K562 (cell line): ENCODE measurements around the gene MAGI2. TPM values are rescaled to one million over a fixed set of nuclear protein-coding genes. Genes with fewer than 3 reads are reported as not detected.

Source experiments
- ATAC-seq: fragments of 200-7000 bp; cut with Tn5 transposase; 3 replicates; pipeline ENCODE4 v1.9.1; 2020; ENCODE audit warnings: moderate library complexity
- BruUV-seq: library from RNA; stranded (reverse); fragments of 400-500 nt; replicated peaks from 2 replicates; lab custom pipeline; 2021; lab: Mats Ljungman, UMichigan
- CTCF ChIA-PET: fragments of 300-600 bp; formaldehyde crosslinking; extraction: SDS; loops from one replicate; lab custom pipeline; 2021; ENCODE audit warnings: low intra/inter-chr PET ratio; lab: Yijun Ruan, JAX
- POLR2A ChIA-PET: fragments of 300-600, 350-650 bp; sonication (Branson Sonifier 250); formaldehyde crosslinking; extraction: SDS; loops from one replicate; lab custom pipeline; 2021; ENCODE audit warnings: antibody characterized with exemption, inconsistent platforms; lab: Yijun Ruan, JAX
- DNase-seq, 4 experiments: peaks; one replicate each; pipeline versions ENCODE4 v3.0.0 to v3.0.0-alpha.2; 2011 to 2018; ENCODE audit warnings: low spot score in 3 of 4, mixed read lengths in 3 of 4; ENCODE audit errors: extremely low read depth in 1 of 4
- FAIRE-seq: peaks from 2 replicates; lab custom pipeline; 2011; peaks lifted over from hg19 to GRCh38; lab: Jason Lieb, UNC
- H2AFZ ChIP-seq: 2 replicates; pipeline ENCODE4 v1.6.0; 2011; ENCODE audit warnings: low read depth, low read length, control low read depth, inconsistent platforms
- H3K27ac ChIP-seq: fragments of 200-600 bp; 3 replicates; pipeline ENCODE4 v1.8.0; 2011; ENCODE audit warnings: low read depth, mild to moderate bottlenecking, control low read depth, inconsistent platforms, low read length, moderate library complexity, mixed read lengths; ENCODE audit errors: extremely low read depth
- H3K27me3 ChIP-seq, 2 experiments: fragments of 300-600 bp in 1 of 2; 2 replicates in 1 of 2; 3 replicates in 1 of 2; pipeline versions ENCODE4 v1.6.0 to v1.8.0; 2011; ENCODE audit warnings: inconsistent platforms in 2 of 2, low read length in 2 of 2, mild to moderate bottlenecking in 1 of 2, mixed read lengths in 1 of 2, moderate library complexity in 1 of 2; ENCODE audit not compliant: control insufficient read depth in 2 of 2, insufficient read depth in 2 of 2
- H3K36me3 ChIP-seq: fragments of 300-600 bp; 3 replicates; pipeline ENCODE4 v1.8.0; 2011; ENCODE audit warnings: mild to moderate bottlenecking, low read length, inconsistent platforms; ENCODE audit not compliant: control insufficient read depth, insufficient read depth
- H3K4me1 ChIP-seq, 2 experiments: fragments of 200-600 bp in 1 of 2; replicated peaks in 1 of 2; 2 replicates in 1 of 2; 3 replicates in 1 of 2; pipeline versions ENCODE4 v1.5.1 to v1.8.0; 2011; ENCODE audit warnings: inconsistent platforms in 2 of 2, low read length in 2 of 2, mild to moderate bottlenecking in 1 of 2, mixed read lengths in 1 of 2, moderate library complexity in 1 of 2; ENCODE audit not compliant: control insufficient read depth in 2 of 2, insufficient read depth in 2 of 2
- H3K4me2 ChIP-seq: 2 replicates; pipeline ENCODE4 v1.6.1; 2011; ENCODE audit warnings: low read length, control low read depth, inconsistent platforms, mixed read lengths; ENCODE audit not compliant: insufficient read depth
- H3K4me3 ChIP-seq: fragments of 200-600 bp; sonication (generic), shearing (Covaris generic); 2 replicates; pipeline ENCODE4 v1.5.1; 2016; ENCODE audit warnings: control low read depth, inconsistent platforms
- H3K79me2 ChIP-seq: fragments of 200-600 bp; 3 replicates; pipeline ENCODE4 v1.8.0; 2011; ENCODE audit warnings: low read length, inconsistent platforms; ENCODE audit not compliant: control insufficient read depth, insufficient read depth
- H3K9ac ChIP-seq, 2 experiments: 2 replicates each; pipeline versions ENCODE4 v1.6.0 to v1.6.1; 2011; ENCODE audit warnings: low read depth in 2 of 2, low read length in 2 of 2, control low read depth in 1 of 2, inconsistent platforms in 1 of 2, mild to moderate bottlenecking in 1 of 2, mixed read lengths in 1 of 2; ENCODE audit not compliant: insufficient read depth in 1 of 2
- H3K9me1 ChIP-seq: one replicate; pipeline ENCODE4 v1.6.0; 2011; ENCODE audit warnings: inconsistent platforms, mild to moderate bottlenecking, low read length, moderate library complexity; ENCODE audit not compliant: control insufficient read depth, insufficient read depth
- H3K9me3 ChIP-seq: replicated peaks from 2 replicates; pipeline ENCODE4 v1.5.1; 2011; ENCODE audit warnings: low read depth, low read length, inconsistent platforms; ENCODE audit not compliant: control insufficient read depth, insufficient read depth
- H4K20me1 ChIP-seq: replicated peaks from 2 replicates; pipeline ENCODE4 v1.6.1; 2011; ENCODE audit warnings: low read length, inconsistent platforms, mixed read lengths; ENCODE audit not compliant: control insufficient read depth, insufficient read depth
- FOXP1 ChIP-seq: sonication (generic); formaldehyde crosslinking; IDR thresholded peaks from 2 replicates; pipeline ENCODE4 v1.8.0; 2022; ENCODE audit warnings: mild to moderate bottlenecking, missing genetic modification reagents
- KDM4B ChIP-seq, 2 experiments: fragments of 450-650 bp in 1 of 2; sonication (generic) in 1 of 2; IDR thresholded peaks; 2 replicates each; pipeline ENCODE4 v1.6.1; 2016 to 2017; ENCODE audit warnings: borderline replicate concordance in 2 of 2, antibody characterized with exemption in 1 of 2, low read depth in 1 of 2, mild to moderate bottlenecking in 1 of 2
- KLF1 ChIP-seq: fragments of 450-650 bp; IDR thresholded peaks from 2 replicates; pipeline ENCODE4 v1.6.1; 2016; ENCODE audit warnings: missing genetic modification characterization, missing compliant biosample characterization
- RBM25 ChIP-seq: fragments of 200-400 bp; formaldehyde crosslinking; IDR thresholded peaks from 2 replicates; pipeline ENCODE4 v1.6.1; 2018; ENCODE audit warnings: low read length, low read depth, moderate library complexity; ENCODE audit not compliant: severe bottlenecking
- ZNF347 ChIP-seq: fragments of 450-650 bp; formaldehyde crosslinking; IDR thresholded peaks from 2 replicates; pipeline ENCODE4 v1.4.0; 2020; ENCODE audit warnings: low read depth, mild to moderate bottlenecking, moderate library complexity
- ZNF586 ChIP-seq: fragments of 450-650 bp; formaldehyde crosslinking; conservative IDR thresholded peaks from 2 replicates; pipeline ENCODE4 v1.4.0; 2020; ENCODE audit warnings: mild to moderate bottlenecking, moderate library complexity
- in situ Hi-C: fragments of 300-500 bp; cut with MboI; formaldehyde crosslinking; loops from 4 replicates; pipeline ENCODE4 v1.15.0; 2018; ENCODE audit warnings: inconsistent platforms, mixed read lengths
- intact Hi-C: fragments of 100-400 bp; cut with micrococcal nuclease; formaldehyde crosslinking; loops from 2 replicates; pipeline ENCODE4 v1.14.2; 2022
- polyA plus RNA-seq, 8 experiments: library from polyadenylated mRNA; depleted of rRNA in 4 of 8; stranded (reverse) in 5 of 8; unstranded in 3 of 8; fragments of >200 nt; fragmentation: Nextera tagmentation in 2 of 8; fragmentation: Illumina TruSeq in 1 of 8; extraction: Ambion mirVana in 2 of 8; extraction: Trizol in 1 of 8; gene quantifications; 2 replicates each; pipeline versions ENCODE4 v1.2.1 to v1.2.3, GENCODE V29; 2011 to 2014; ENCODE audit warnings: inconsistent platforms in 1 of 8, missing spikeins in 1 of 8
- total RNA-seq, 7 experiments: library from RNA; depleted of rRNA in 6 of 7; stranded (reverse); fragments of >200 nt in 6 of 7; fragmentation: Illumina TruSeq in 2 of 7; extraction: Trizol in 2 of 7; gene quantifications; 2 replicates each; pipeline versions ENCODE4 v1.2.1 to v1.2.3, GENCODE V29; 2011 to 2021; ENCODE audit warnings: low replicate concordance in 1 of 7
- TF ChIP-seq, protein P1 (sequence below), 2 experiments: fragments of 450-650 bp; IDR thresholded peaks; 2 replicates each; pipeline ENCODE4 v1.6.1; 2016; ENCODE audit warnings: mild to moderate bottlenecking in 2 of 2, borderline replicate concordance in 1 of 2, low read depth in 1 of 2, moderate library complexity in 1 of 2

Gene MAGI2
- total and polyA plus RNA-seq, 9 of the 15 experiments (the other 6 are each of a cell fraction or from before 2014, with no cell fraction given): 0.27 to 1.4 (median 0.70) TPM

DNA sequence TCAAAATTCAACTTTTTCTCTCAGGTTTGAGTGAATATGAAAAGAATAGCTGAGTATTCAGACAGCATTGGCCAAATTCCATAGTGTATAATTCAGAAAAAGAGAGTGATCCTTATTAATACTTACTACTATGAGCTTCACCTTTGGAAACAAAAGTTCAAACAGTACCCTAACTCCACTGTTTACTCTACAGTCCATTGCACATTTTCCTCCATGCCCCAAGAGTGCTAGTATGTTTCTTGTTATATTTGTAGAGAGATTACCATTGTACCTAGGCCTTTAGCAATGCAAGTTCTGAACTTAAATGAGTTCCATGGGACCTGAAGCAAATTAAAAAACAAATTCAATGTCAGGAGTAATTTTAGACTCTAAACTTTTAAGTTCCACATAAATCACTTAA, 48.1 kb downstream of the MAGI2 start:
- Histone ChIP-seq H3K4me1 (no peaks in the 10 kb centered on the region), H3K4me2 (no peak overlapping the region), H3K27ac (no peak overlapping the region), H3K27me3 (no peaks in the 10 kb centered on the region), H2AFZ (no peak overlapping the region), H4K20me1 (no peaks in the 10 kb centered on the region), H3K36me3 (no peaks in the 10 kb centered on the region), H3K9me1 (no peaks in the 10 kb centered on the region), H3K9me3 (no peaks in the 10 kb centered on the region), H3K9ac (no peak overlapping the region), H3K4me3 (no peak overlapping the region), H3K79me2 (no peaks in the 10 kb centered on the region)
- DNase-seq: no peak
- TF ChIP-seq FOXP1 (CRISPR knock-in tag): no peak
- TF ChIP-seq ZNF347 (CRISPR knock-in tag): no peak
- TF ChIP-seq ZNF586 (CRISPR knock-in tag): no peak
- no peak for TF ChIP-seq RBM25
- no peak for TF ChIP-seq KDM4B (IDR thresholded peaks at IDR 0.05; ENCODE audit: borderline replicate concordance in 2 of 2, low read depth in 1 of 2)
- no peak for TF ChIP-seq KLF1 (tag)
- TF ChIP-seq, protein P1, sequence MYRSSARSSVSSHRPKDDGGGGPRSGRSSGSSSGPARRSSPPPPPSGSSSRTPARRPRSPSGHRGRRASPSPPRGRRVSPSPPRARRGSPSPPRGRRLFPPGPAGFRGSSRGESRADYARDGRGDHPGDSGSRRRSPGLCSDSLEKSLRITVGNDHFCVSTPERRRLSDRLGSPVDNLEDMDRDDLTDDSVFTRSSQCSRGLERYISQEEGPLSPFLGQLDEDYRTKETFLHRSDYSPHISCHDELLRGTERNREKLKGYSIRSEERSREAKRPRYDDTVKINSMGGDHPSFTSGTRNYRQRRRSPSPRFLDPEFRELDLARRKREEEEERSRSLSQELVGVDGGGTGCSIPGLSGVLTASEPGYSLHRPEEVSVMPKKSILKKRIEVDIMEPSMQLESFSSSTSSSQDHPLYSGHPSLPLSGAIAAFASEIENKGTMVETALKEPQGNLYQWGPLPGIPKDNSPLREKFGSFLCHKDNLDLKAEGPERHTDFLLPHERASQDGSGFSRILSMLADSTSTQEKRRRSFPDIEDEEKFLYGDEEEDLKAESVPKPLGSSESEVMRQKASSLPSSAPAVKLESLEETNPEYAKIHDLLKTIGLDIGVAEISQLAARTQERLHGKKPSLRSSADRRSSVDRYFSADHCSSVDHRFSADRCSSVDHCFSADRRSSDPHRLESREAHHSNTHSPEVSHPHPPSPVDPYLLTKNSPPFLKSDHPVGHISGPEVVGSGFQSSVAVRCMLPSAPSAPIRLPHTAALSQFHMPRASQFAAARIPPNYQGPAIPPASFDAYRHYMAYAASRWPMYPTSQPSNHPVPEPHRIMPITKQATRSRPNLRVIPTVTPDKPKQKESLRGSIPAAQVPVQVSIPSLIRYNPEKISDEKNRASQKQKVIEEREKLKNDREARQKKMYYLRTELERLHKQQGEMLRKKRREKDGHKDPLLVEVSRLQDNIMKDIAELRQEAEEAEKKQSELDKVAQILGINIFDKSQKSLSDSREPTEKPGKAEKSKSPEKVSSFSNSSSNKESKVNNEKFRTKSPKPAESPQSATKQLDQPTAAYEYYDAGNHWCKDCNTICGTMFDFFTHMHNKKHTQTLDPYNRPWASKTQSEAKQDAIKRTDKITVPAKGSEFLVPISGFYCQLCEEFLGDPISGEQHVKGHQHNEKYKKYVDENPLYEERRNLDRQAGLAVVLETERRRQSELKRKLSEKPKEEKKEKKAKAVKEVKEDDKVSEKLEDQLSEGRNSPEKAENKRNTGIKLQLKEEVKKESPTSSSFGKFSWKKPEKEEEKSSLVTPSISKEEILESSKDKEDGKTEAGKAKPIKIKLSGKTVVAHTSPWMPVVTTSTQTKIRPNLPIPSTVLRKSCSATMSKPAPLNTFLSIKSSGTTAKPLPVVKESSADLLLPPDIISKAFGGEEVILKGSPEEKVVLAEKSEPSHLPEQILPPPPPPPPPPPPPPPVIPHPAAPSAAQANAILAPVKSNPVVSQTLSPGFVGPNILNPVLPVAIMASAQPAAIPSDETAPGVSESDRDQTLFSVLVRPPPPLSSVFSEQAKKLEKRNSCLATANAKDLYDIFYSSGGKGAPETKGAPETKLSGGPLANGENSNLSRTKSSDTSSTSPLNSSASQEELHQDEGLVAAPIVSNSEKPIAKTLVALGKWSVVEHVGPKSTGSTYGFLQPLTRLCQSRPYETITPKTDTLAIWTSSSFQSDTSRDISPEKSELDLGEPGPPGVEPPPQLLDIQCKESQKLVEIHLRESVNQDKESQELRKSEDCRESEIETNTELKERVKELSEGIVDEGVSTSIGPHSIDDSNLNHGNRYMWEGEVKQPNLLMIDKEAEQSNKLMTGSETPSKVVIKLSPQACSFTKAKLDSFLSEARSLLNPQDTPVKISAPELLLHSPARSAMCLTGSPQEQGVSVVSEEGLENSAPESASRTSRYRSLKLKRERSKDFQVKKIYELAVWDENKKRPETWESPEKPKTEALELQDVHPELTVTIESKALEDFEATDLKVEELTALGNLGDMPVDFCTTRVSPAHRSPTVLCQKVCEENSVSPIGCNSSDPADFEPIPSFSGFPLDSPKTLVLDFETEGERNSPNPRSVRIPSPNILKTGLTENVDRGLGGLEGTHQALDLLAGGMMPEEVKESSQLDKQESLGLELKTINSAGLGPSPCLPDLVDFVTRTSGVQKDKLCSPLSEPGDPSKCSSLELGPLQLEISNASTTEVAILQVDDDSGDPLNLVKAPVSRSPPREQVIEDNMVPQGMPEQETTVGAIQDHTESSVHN (IDR thresholded peaks at IDR 0.05; ENCODE audit: borderline replicate concordance in 1 of 2, low read depth in 1 of 2): no peak
- no peak for FAIRE-seq
- ATAC-seq: no peak
- intact Hi-C loops (no loop called here), in situ Hi-C loops (no loop called here)
- POLR2A ChIA-PET: no interaction called here
- no TSS peak for BruUV-seq
- CTCF ChIA-PET: no interaction called here
